HUES48 (cell line): ENCODE data around the gene MRTFB.
A peak's percentile ranks its signal among the peaks of the same experiment; 100 is the strongest.

Experiments used
- H3K27ac ChIP-seq: one replicate; pipeline ENCODE4 v1.7.0; 2013; ENCODE audit warnings: low read depth, low read length, inconsistent platforms
- H3K27me3 ChIP-seq: 2 replicates; pipeline ENCODE4 v1.6.1; 2013; ENCODE audit warnings: mild to moderate bottlenecking, low read length; ENCODE audit not compliant: control insufficient read depth, insufficient read depth
- H3K36me3 ChIP-seq: 2 replicates; pipeline ENCODE4 v1.6.1; 2013; ENCODE audit warnings: low read length; ENCODE audit not compliant: control insufficient read depth, insufficient read depth
- H3K4me1 ChIP-seq: 2 replicates; pipeline ENCODE4 v1.6.1; 2013; ENCODE audit warnings: mild to moderate bottlenecking, low read length; ENCODE audit not compliant: control insufficient read depth, insufficient read depth
- H3K4me3 ChIP-seq: 2 replicates; pipeline ENCODE4 v1.5.1; 2013; ENCODE audit warnings: mild to moderate bottlenecking, low read depth, low read length
- H3K9ac ChIP-seq: 2 replicates; pipeline ENCODE4 v1.6.1; 2013; ENCODE audit warnings: mild to moderate bottlenecking, low read depth, low read length, moderate library complexity
- H3K9me3 ChIP-seq: 2 replicates; pipeline ENCODE4 v1.6.1; 2013; ENCODE audit warnings: low read length; ENCODE audit not compliant: control insufficient read depth, insufficient read depth

The MRTFB gene

GRCh38 chr16:14303639-14304394 lies 232.7 kb downstream of the MRTFB start:
- Histone ChIP-seq H3K4me3 (peak overlapping the region; percentile 72), H3K9ac (peak overlapping the region; percentile 65; the same call in 1 of the 2 replicates), H3K27ac (peak overlapping the region; percentile 15), H3K36me3 (no peaks in the 10 kb centered on the region), H3K4me1 (peaks cover 51% of the 10 kb centered on the region), H3K9me3 (no peaks in the 10 kb centered on the region), H3K27me3 (peaks cover 3% of the 10 kb centered on the region; the same call in 1 of the 2 replicates)

DNA sequence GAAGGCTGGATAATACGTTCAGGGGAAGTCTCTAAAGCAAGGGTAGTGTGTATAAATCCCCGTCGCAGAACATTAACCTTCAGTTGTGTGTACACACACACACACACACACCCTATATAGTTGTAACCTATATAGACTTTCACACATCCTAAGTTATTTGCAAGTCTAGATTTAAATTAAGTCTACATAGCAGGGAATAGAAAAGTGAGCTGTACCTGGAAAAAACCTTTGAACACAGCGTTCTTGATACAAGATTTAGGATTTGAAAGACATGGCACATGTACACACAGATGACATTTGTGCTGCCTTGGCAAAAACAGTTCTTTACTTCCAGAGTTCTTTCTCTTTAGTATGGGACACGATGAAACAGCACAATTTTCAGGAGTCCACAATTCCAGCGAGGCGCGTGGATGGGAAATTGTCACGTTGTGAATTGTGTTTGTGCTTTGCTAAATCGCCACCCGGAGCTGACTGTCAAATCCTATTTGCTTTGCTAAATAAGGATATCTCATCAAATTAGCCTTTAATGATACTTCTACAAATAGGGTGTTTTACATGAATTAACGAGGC lies 233.9 kb downstream of the MRTFB start:
- Histone ChIP-seq H3K4me1 (peaks cover 60% of the 10 kb centered on the region), H3K9ac (no peak overlapping the region), H3K36me3 (no peaks in the 10 kb centered on the region), H3K27me3 (peaks cover 3% of the 10 kb centered on the region; the same call in 1 of the 2 replicates), H3K27ac (no peak overlapping the region), H3K9me3 (no peaks in the 10 kb centered on the region), H3K4me3 (0 out of 2 replicates have a peak overlapping the region, but pooled peaks have one; percentile 5)

DNA sequence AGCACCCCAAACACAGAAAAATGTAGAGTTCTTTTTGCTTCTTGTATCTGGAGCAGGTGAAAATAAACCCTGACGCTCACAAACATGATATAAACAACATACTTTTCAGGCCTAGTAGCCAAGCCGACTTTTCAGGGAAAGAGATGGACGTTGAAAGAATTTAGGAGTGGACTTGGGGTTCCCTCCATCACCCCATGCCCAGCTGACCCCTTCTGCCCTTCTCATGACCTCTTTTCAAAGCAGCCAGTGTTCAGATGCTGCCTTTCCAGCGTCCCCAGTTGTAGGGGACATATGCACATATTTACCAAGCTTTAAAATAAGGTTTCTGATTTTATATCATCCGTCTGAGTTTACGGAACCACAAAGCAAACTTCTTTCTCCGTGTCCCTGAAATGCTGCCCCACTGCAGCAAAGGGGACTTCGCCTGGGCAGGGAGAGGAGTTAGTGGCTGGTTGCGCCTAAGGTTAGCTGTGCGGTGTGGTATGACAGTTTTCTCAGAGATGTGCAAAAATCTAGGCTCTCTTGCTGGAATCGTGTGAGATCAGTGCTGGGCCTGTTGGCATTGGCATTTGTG lies 235.5 kb downstream of the MRTFB start:
- H3K27ac ChIP-seq, result no peak overlapping the region

DNA sequence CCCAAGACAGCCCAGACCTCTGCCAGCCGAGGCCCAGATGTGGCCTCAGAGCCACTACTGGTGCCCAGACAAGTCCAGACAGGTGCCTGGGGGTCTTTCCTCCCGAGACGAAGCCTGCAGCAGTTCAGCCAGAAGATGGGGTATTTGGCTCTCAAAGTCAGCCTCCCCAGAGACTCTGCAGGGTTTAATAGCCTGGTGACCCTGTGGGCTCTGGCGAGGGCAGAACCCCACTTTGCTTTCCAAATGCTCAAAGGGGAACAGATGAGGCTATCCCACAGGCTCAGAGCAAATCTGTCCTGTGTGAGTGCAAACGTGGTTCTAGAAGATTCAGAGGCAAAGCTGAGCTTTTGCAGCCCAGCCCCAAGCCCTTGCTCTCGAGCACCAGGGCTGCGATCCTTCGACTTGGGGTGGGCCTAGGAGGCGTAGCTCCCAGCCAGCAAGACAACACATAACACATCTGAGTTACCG lies 236.0 kb downstream of the MRTFB start:
- no peak overlapping the region for H3K27ac ChIP-seq
- 0 out of 2 replicates have a peak overlapping the region, but pooled peaks have one; percentile 18 for H3K9ac ChIP-seq
- peaks cover 68% of the 10 kb centered on the region for H3K4me1 ChIP-seq
- no peaks in the 10 kb centered on the region for H3K9me3 ChIP-seq
- no peaks in the 10 kb centered on the region for H3K36me3 ChIP-seq
- H3K4me3 ChIP-seq, result no peak overlapping the region
- no peaks in the 10 kb centered on the region for H3K27me3 ChIP-seq

More for the DNA sequence above, 235.5 kb downstream of the MRTFB start:
- H3K9me3 ChIP-seq, result no peaks in the 10 kb centered on the region
- peaks cover 68% of the 10 kb centered on the region for H3K4me1 ChIP-seq
- H3K27me3 ChIP-seq, result no peaks in the 10 kb centered on the region
- H3K9ac ChIP-seq, result peak overlapping the region; percentile 4; the same call in 1 of the 2 replicates
- no peaks in the 10 kb centered on the region for H3K36me3 ChIP-seq
- no peak overlapping the region for H3K4me3 ChIP-seq

DNA sequence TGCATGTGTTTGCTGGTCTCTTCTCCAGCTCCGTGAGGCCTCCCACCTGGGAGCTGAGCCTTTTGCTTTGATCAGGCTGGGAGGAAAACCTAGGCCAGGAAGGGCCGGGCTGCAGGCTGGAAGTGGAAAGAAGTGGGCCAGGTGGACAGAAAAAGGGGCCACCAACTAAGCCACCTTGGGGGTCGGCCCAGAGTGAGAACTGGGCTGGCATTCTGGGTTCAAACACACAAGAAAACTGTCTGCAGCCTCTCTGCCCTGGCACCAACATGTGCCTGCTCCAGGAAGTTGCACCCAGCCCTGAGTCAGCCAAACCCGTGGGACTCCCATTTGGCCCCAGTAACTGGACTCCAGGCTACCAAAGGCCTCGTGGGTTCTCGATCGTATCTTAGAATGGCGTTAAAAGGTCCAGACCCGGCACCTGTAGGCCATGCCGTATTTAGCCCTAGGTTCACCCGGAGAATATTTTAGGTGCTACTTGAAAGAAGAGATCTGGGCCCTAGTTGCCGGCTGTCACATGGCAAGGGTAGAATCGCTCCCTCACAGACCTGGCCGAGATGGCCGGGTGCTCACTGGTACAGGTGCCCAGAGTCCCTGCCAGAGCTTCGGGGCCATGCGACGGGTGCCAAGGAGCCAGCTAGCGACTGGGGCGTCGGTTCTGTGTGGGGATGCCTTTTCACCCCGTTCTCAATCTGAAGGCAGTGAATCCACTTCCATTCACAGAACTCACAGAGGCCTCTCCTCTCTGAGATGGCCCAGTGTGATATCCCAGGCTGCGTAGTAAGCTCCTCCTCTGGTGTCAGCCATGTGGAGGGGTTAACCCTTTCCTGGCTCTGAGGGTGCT lies 236.6 kb downstream of the MRTFB start:
- no peaks in the 10 kb centered on the region for H3K36me3 ChIP-seq
- 0 out of 2 replicates have a peak overlapping the region, but pooled peaks have one; percentile 18 for H3K9ac ChIP-seq
- H3K4me3 ChIP-seq, result no peak overlapping the region
- H3K4me1 ChIP-seq, result peaks cover 68% of the 10 kb centered on the region
- H3K27ac ChIP-seq, result no peak overlapping the region
- no peaks in the 10 kb centered on the region for H3K27me3 ChIP-seq
- no peaks in the 10 kb centered on the region for H3K9me3 ChIP-seq

GRCh38 chr16:14308368-14308723 lies 237.2 kb downstream of the MRTFB start:
- peaks cover 68% of the 10 kb centered on the region for H3K4me1 ChIP-seq
- H3K27ac ChIP-seq, result no peak overlapping the region
- no peak overlapping the region for H3K9ac ChIP-seq
- H3K9me3 ChIP-seq, result no peaks in the 10 kb centered on the region
- no peaks in the 10 kb centered on the region for H3K36me3 ChIP-seq
- no peaks in the 10 kb centered on the region for H3K27me3 ChIP-seq
- H3K4me3 ChIP-seq, result no peak overlapping the region

- no peaks in the 10 kb centered on the region for H3K9me3 ChIP-seq
- H3K4me3 ChIP-seq, result no peak overlapping the region
- H3K27me3 ChIP-seq, result no peaks in the 10 kb centered on the region
- peak overlapping the region; percentile 42; the same call in 1 of the 2 replicates for H3K9ac ChIP-seq
- H3K27ac ChIP-seq, result peak overlapping the region; percentile 67
- no peaks in the 10 kb centered on the region for H3K36me3 ChIP-seq
- peaks cover 66% of the 10 kb centered on the region for H3K4me1 ChIP-seq
Observed at GRCh38 chr16:14309001-14309886, 238.1 kb downstream of the MRTFB start.

- H3K4me1 ChIP-seq, result peaks cover 62% of the 10 kb centered on the region
- peak overlapping the region; percentile 67 for H3K27ac ChIP-seq
- no peaks in the 10 kb centered on the region for H3K27me3 ChIP-seq
- H3K4me3 ChIP-seq, result no peak overlapping the region
- H3K9ac ChIP-seq, result peak overlapping the region; percentile 31; the same call in 1 of the 2 replicates
- H3K36me3 ChIP-seq, result no peaks in the 10 kb centered on the region
- H3K9me3 ChIP-seq, result no peaks in the 10 kb centered on the region
Observed at GRCh38 chr16:14309906-14310305, 238.8 kb downstream of the MRTFB start.

- Histone ChIP-seq H3K4me1 (peaks cover 56% of the 10 kb centered on the region), H3K9ac (peak overlapping the region; percentile 69), H3K27me3 (no peaks in the 10 kb centered on the region), H3K36me3 (no peaks in the 10 kb centered on the region), H3K4me3 (no peak overlapping the region), H3K27ac (peak overlapping the region; percentile 67), H3K9me3 (no peaks in the 10 kb centered on the region)
Observed at GRCh38 chr16:14310519-14310991, 239.4 kb downstream of the MRTFB start.

GRCh38 chr16:14314116-14314515 lies 243.0 kb downstream of the MRTFB start:
- Histone ChIP-seq H3K27me3 (no peaks in the 10 kb centered on the region), H3K27ac (no peak overlapping the region)

More at GRCh38 chr16:14314116-14314515, 243.0 kb downstream of the MRTFB start:
- Histone ChIP-seq H3K36me3 (no peaks in the 10 kb centered on the region), H3K4me3 (no peak overlapping the region), H3K9ac (no peak overlapping the region), H3K4me1 (peaks cover 22% of the 10 kb centered on the region), H3K9me3 (no peaks in the 10 kb centered on the region)
